Esophagus squamous epithelium (tissue), 5 donors: ENCODE measurements around the gene TTC21B. TPM values are rescaled to one million over a fixed set of nuclear protein-coding genes. Genes with fewer than 3 reads are reported as not detected.
"Not testable (repeated sequence)": the region's sequence is repeated elsewhere in the genome, so short reads cannot be mapped to it uniquely, and the experiment has no call there.

Experiments used
- DNase-seq: peaks from one replicate; lab custom pipeline; 2025; lab: John Stamatoyannopoulos, UW
- H3K27ac ChIP-seq, 4 donors: fragments of 200-600 bp; sonication (generic); one replicate each; pipeline ENCODE4 v1.5.1; 2016 to 2019; ENCODE audit warnings: mild to moderate bottlenecking in 1 of 4
- H3K27me3 ChIP-seq, 4 donors: fragments of 200-600 bp; sonication (generic); 1 replicate in 3 of 4; 2 replicates in 1 of 4; pipeline versions ENCODE4 v1.5.1 to v1.6.0; 2017 to 2021; ENCODE audit warnings: antibody characterized with exemption in 1 of 4
- H3K36me3 ChIP-seq, 3 donors: fragments of 200-600 bp; sonication (generic); one replicate each; pipeline ENCODE4 v1.5.1; 2016 to 2019
- H3K4me1 ChIP-seq, 3 donors: fragments of 200-600 bp; sonication (generic); one replicate each; pipeline ENCODE4 v1.5.1; 2017 to 2019
- H3K4me3 ChIP-seq, 4 donors: fragments of 200-600 bp; sonication (generic); 1 replicate in 3 of 4; 2 replicates in 1 of 4; pipeline ENCODE4 v1.5.1; 2016 to 2019; ENCODE audit warnings: mild to moderate bottlenecking in 2 of 4, moderate library complexity in 1 of 4
- H3K9me3 ChIP-seq, 3 donors: fragments of 200-600 bp; sonication (generic); one replicate each; pipeline ENCODE4 v1.5.1; 2016 to 2019
- CTCF ChIP-seq, 6 experiments: fragments of 450-650 bp in 4 of 6; fragments of 200-600 bp in 2 of 6; sonication (generic) in 2 of 6; IDR thresholded peaks; one replicate each; pipeline ENCODE4 v1.5.1; 2016 to 2019; ENCODE audit warnings: antibody characterized with exemption in 6 of 6, mild to moderate bottlenecking in 4 of 6, moderate library complexity in 4 of 6
- POLR2A ChIP-seq, 4 donors: fragments of 450-650 bp; IDR thresholded peaks; one replicate each; pipeline ENCODE4 v1.6.1; 2017; ENCODE audit warnings: antibody characterized with exemption in 4 of 4, mild to moderate bottlenecking in 4 of 4, moderate library complexity in 3 of 4
- WGBS, 2 donors: methylation state at CpG; one replicate each; pipeline ENCODE4 v1.1.5; 2018; 5-methylcytosine and 5-hydroxymethylcytosine counted together
- intact Hi-C: fragments of 100-400 bp; cut with DNase I; formaldehyde crosslinking; loops from one replicate; pipeline ENCODE4 v1.15.0; 2022
- total RNA-seq, 4 donors: library from RNA; depleted of rRNA; stranded (reverse); fragments of >200 nt; gene quantifications; one replicate each; pipeline ENCODE4 v1.1.0, GENCODE V29; 2016
- donor health status: DM: yes; HTN: yes; CAD: no.

Gene TTC21B
- 10 to 100 TPM in 3 of 4 donors, 1 to 10 TPM in 1; 4.3 to 22.3 (median 10.8) TPM for total RNA-seq

- peak; percentile 78 to 96 (median 82) for TF ChIP-seq CTCF (IDR thresholded peaks at IDR 0.05)
- TF ChIP-seq POLR2A (IDR thresholded peaks at IDR 0.05): peak in 2 of 4 donors; percentile 43 to 69
- peaks cover 0 to 3% (median 0%) of the 10 kb centered on the region in 3 donors for H3K36me3 ChIP-seq
- H3K27me3 ChIP-seq: no peaks in the 10 kb centered on the region
- peaks cover 0 to 53% (median 13%) of the 10 kb centered on the region in 3 donors for H3K4me1 ChIP-seq
- H3K27ac ChIP-seq: peak within 1 kb of the TSS; percentile 78 to 93 (median 88)
- peak; percentile 72 for DNase-seq
- 0 to 1% methylated on average over 23 to 28 of the region's 55 CpGs for WGBS, 2 donors
- H3K9me3 ChIP-seq: no peaks in the 10 kb centered on the region
- intact Hi-C loops: no loop called here
- H3K4me3 ChIP-seq: peak within 1 kb of the TSS; percentile 59 to 92 (median 72)
These were observed at the start of gene TTC21B for GRCh38 chr2:165953655-165954606. TTC21B (minus strand) TSS chr2:165953776; CDS start chr2:165953705, 71 bp downstream.

- Histone ChIP-seq H3K27me3 (no peaks in the 10 kb centered on the region), H3K36me3 (no peaks in the 10 kb centered on the region), H3K9me3 (no peaks in the 10 kb centered on the region), H3K4me1 (no peaks in the 10 kb centered on the region), H3K4me3 (no peak overlapping the region), H3K27ac (no peak overlapping the region)
- intact Hi-C loops: no loop called here
- TF ChIP-seq CTCF (IDR thresholded peaks at IDR 0.05) (no peak), POLR2A (IDR thresholded peaks at IDR 0.05) (no peak)
- DNase-seq: no peak
- WGBS, 2 donors: 40 to 50% methylated on average over 2 of the region's 2 CpGs
These were observed 46.8 kb upstream of the TTC21B start for GRCh38 chr2:166000401-166000800.

- no peak for DNase-seq
- Histone ChIP-seq H3K4me3 (no peak overlapping the region), H3K36me3 (no peaks in the 10 kb centered on the region), H3K4me1 (no peaks in the 10 kb centered on the region), H3K9me3 (no peaks in the 10 kb centered on the region), H3K27me3 (no peaks in the 10 kb centered on the region), H3K27ac (no peak overlapping the region)
- intact Hi-C loops: no loop called here
- TF ChIP-seq POLR2A (IDR thresholded peaks at IDR 0.05): no peak
- no peak for TF ChIP-seq CTCF (IDR thresholded peaks at IDR 0.05)
These were observed 37.3 kb upstream of the TTC21B start for GRCh38 chr2:165990846-165991245.

GRCh38 chr2:165989851-165990250 lies 36.3 kb upstream of the TTC21B start:
- DNase-seq: no peak
- intact Hi-C loops: no loop called here
- H3K27me3 ChIP-seq: peaks cover 0 to 5% (median 0%) of the 10 kb centered on the region in 4 donors
- no peaks in the 10 kb centered on the region for H3K4me1 ChIP-seq
- TF ChIP-seq POLR2A (IDR thresholded peaks at IDR 0.05): no peak
- WGBS, 2 donors: 11 to 27% methylated on average over 1 of the region's 1 CpG
- no peaks in the 10 kb centered on the region for H3K9me3 ChIP-seq
- no peak overlapping the region for H3K27ac ChIP-seq
- no peak overlapping the region for H3K4me3 ChIP-seq
- no peaks in the 10 kb centered on the region for H3K36me3 ChIP-seq

GRCh38 chr2:165985120-165985519 lies 31.5 kb upstream of the TTC21B start:
- TF ChIP-seq POLR2A (IDR thresholded peaks at IDR 0.05) (no peak), CTCF (IDR thresholded peaks at IDR 0.05) (no peak)
- Histone ChIP-seq H3K4me3 (no peak overlapping the region), H3K27ac (no peak overlapping the region), H3K27me3 (peaks cover 0 to 5% (median 0%) of the 10 kb centered on the region in 4 donors), H3K4me1 (no peaks in the 10 kb centered on the region), H3K36me3 (no peaks in the 10 kb centered on the region), H3K9me3 (no peaks in the 10 kb centered on the region)
- intact Hi-C loops: no loop called here
- DNase-seq: no peak

- H3K36me3 ChIP-seq, H3K27me3 ChIP-seq, H3K4me1 ChIP-seq, H3K4me3 ChIP-seq, DNase-seq, H3K27ac ChIP-seq, intact Hi-C loops, H3K9me3 ChIP-seq: not testable (repeated sequence)
These were observed 18.6 kb upstream of the TTC21B start for GRCh38 chr2:165972161-165972560.
